Astrocyte of the spinal cord (primary cell): ENCODE results near the gene FRMD5.

Experiments
- DNase-seq: peaks from one replicate; pipeline ENCODE4 v3.0.0; 2011; ENCODE audit warnings: low read depth, low spot score
- H3K4me3 ChIP-seq: 2 replicates; pipeline ENCODE4 v1.5.1; 2011; ENCODE audit warnings: low read depth, mild to moderate bottlenecking, low read length, moderate library complexity
- in situ Hi-C: cut with HindIII; loops from 2 replicates; pipeline ENCODE4 v1.10.0; 2017; ENCODE audit warnings: low sequenced_read_pairs
- TF ChIP-seq, protein P1 (sequence below): IDR thresholded peaks from 2 replicates; pipeline ENCODE4 v1.5.1; 2012; ENCODE audit warnings: low read depth, mild to moderate bottlenecking, low read length, inconsistent platforms

FRMD5 gene

DNA sequence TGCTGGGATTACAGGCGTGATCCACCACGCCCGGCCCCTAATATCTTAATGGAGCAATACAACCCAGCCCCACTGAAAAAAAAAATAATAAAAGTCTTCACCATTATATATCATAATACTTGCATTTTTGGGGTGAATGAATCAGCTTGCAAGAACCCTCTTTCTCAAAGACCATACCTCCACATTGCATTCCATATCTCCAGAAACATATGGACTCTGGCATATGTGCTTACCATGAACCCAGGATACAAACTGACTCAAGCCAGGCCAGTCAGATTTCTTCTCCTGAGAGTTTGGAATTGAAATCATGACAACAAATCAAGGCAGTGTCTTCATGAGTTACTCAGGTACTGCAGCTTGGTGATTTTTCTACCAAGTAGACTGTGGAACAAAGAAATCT, 101.2 kb downstream of the FRMD5 start:
- in situ Hi-C loops, result no loop called here
- TF ChIP-seq, protein P1, sequence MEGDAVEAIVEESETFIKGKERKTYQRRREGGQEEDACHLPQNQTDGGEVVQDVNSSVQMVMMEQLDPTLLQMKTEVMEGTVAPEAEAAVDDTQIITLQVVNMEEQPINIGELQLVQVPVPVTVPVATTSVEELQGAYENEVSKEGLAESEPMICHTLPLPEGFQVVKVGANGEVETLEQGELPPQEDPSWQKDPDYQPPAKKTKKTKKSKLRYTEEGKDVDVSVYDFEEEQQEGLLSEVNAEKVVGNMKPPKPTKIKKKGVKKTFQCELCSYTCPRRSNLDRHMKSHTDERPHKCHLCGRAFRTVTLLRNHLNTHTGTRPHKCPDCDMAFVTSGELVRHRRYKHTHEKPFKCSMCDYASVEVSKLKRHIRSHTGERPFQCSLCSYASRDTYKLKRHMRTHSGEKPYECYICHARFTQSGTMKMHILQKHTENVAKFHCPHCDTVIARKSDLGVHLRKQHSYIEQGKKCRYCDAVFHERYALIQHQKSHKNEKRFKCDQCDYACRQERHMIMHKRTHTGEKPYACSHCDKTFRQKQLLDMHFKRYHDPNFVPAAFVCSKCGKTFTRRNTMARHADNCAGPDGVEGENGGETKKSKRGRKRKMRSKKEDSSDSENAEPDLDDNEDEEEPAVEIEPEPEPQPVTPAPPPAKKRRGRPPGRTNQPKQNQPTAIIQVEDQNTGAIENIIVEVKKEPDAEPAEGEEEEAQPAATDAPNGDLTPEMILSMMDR, result no peak
- DNase-seq, result no peak
- H3K4me3 ChIP-seq, result no peak overlapping the region

- peak; percentile 58 for DNase-seq
- in situ Hi-C loops, result no loop called here
- TF ChIP-seq, protein P1, result no peak
These were observed 102.8 kb downstream of the FRMD5 start for GRCh38 chr15:44092221-44092620.

GRCh38 chr15:44087578-44088465, 107.2 kb downstream of the FRMD5 start:
- peak; percentile 88 for DNase-seq
- in situ Hi-C loops, result no loop called here

More at GRCh38 chr15:44092221-44092620, 102.8 kb downstream of the FRMD5 start:
- H3K4me3 ChIP-seq, result no peak overlapping the region

DNA sequence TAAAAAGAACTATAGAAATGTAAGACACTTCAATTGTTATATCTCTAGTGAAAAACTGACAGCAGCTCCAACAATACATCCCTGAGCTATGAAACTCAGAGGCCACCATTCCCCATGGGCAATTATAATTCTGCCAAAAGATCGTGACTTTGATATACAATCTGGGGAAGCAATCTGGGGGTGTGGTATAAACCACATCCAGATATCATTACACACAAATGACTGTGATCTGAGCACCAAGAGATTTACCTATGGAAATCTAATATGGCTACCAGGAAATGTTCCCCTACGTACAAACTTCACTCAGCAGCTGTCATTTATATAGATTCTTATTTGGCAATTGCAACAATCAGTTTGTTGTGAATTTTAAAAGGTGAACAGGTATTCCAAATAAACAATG, 110.3 kb downstream of the FRMD5 start:
- H3K4me3 ChIP-seq, result no peak overlapping the region
- TF ChIP-seq, protein P1, result no peak
- in situ Hi-C loops, result no loop called here
- DNase-seq, result no peak

More at GRCh38 chr15:44087578-44088465, 107.2 kb downstream of the FRMD5 start:
- H3K4me3 ChIP-seq, result no peak overlapping the region
- TF ChIP-seq, protein P1, result no peak

DNA sequence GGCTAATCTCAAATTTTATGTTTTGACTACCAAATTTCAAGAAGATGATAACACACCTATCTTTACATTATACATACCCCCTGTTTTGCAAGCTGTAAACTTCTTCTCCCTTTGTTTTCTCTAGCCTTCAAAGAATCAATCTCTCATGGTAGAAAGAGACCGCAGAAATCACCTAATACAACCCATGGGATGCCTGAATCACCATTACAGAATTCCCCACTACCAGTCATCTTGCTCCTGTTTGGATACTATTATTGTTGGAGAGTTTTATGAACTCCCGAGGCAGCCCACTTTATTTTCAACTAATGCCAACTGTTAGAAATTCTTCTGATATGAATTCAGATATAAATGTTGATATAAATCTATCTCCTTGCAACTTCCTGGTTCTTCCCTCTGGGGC, 110.9 kb downstream of the FRMD5 start:
- peak; percentile 43 for DNase-seq
- H3K4me3 ChIP-seq, result no peak overlapping the region
- in situ Hi-C loops, result no loop called here
- TF ChIP-seq, protein P1, result no peak

DNA sequence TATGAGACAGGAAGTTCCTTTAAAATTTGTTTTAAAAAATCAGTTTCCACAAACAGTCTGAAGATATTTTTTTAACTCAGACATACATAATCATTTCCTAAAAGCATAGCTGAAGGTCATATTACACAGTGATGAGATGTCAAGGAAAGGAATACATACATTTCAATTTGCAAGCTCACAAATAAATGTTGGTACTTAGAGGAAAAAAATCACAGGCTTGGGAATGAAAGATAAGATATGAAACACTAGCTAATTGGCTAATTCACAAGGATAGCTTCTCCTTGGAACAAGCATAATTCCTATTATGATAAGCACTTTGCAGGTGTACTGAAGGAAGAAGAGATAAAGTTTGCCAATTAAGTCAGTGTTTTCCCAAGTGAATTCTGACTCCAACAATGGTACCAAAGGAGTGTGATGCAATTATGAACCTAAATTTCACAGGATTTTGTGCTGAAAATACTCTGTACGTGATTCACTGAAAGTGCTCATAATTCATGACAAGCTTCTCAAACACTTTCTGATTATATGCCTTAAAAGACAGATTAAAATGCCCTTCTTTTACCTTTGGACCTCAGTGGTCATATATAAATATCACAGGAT, 112.4 kb downstream of the FRMD5 start:
- no peak overlapping the region for H3K4me3 ChIP-seq
- in situ Hi-C loops, result no loop called here
- TF ChIP-seq, protein P1, result no peak
- peak; percentile 33 for DNase-seq
